GM15510 (cell line): ENCODE results near the gene NGFR.

Experiments
- POLR2A ChIP-seq: IDR thresholded peaks from 3 replicates; pipeline ENCODE4 v1.6.1; 2011; ENCODE audit warnings: borderline replicate concordance; ENCODE audit not compliant: insufficient read length; ENCODE audit errors: extremely low read depth

The NGFR gene

DNA sequence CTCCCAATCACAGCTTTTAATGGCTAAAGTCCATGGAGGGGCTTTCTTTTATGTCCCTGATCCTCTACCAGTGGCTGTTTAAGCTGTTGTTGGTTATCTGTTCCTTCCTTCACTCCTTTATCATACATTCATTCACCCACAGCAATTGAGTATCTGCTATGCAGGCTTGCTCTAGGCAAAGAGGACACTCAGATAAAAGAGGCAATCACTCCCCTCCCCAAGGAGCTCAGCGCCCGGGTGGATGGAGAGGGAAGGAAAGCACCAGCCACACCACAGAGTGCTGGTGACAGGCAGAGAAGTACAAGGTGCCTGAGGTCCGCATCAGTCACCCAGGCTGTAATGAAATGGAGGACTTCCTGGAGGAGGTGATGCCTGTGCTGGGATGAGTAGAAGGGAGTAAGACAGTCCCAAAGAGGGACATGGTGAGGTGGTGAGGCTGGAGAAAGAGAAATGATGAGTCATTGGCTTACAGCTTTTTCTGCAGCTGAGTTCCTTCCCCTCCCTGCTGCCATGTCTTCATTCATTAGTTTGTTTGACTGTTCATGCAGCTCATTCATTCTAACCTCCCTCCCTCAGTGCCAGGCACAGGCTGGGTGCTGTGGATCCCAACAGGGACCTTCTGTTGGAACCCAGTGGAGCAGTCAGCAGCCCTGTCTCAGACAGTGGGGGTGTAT, 12.8 kb upstream of the NGFR start:
- no peak for TF ChIP-seq POLR2A

DNA sequence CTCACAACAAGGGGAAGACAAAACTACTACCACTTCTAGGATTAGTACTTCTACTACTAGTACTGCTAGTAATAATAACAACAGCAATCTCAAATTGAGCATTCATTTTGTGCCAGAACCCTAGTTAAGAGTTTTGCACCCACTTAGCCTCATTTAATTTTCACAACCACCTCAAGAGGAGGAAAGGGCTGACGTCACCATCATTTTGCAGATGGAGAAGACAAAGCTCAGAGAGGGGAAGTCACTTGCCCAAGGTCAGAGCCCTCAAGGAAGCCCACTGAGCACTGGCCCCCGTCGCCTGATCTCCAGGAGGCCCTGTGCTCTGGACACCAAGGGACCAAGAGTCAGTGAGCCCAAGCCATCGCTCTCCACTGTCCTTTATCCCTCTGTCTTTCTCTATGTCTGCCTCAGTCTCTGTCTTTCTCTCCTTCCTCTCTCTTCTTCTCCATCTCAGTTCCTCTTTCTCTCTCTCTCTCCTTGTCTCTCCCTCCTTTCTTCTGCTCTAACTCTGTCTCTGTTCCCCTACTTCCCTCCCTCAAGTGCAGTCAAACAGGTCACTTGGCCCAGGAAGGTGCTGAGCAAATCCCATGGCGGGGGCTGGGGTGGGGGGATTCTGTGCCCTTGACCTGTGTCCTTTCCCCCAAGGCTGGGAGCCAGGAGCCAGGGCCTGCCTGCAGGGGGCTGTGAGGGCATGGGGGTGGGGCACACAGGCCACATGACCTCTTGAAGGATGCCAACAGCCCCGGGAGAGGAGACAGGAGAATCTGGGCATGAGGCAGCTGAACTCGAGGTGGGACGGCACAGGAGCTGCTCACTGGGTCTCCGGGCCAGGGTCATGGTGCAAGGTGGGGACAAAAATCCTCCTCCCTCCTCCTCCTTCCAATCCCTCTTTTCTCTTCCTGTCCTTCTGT, 11.2 kb upstream of the NGFR start:
- no peak for TF ChIP-seq POLR2A

- TF ChIP-seq POLR2A: no peak
Observed at GRCh38 chr17:49484588-49484987, 10.5 kb upstream of the NGFR start.

DNA sequence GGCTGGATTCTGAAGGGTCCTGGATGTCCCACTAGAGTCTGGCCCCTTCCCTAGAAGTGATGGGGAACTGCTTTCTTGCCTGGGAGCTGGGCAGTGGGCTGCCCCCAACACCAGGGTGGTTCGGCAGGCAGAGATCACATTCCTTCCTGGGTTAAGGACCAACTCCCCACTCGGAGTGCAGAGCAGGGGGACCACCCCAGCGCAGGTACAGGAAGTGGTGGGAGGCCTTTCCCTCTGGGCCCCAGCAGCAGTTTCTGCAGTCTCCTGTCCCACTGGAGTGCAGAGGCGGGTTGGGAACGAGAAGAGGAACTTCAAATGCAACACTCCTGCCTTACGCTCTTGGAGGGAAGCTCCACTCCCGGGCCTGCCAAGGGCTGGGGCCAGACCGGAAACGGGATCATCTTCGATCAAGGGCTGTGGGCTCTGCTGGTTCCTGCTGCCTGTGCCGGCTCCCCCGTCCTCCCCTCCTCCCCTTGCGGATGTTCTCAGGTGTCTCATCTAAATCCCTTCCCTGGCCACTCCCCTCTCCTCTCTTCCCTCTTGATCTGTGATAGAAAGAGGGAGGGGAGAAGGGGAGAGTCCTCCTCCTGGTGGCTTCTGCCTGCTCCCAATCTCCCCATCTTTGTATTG, 9.0 kb upstream of the NGFR start:
- no peak for TF ChIP-seq POLR2A

- no peak for TF ChIP-seq POLR2A
Observed at GRCh38 chr17:49487183-49487582, 7.9 kb upstream of the NGFR start.

DNA sequence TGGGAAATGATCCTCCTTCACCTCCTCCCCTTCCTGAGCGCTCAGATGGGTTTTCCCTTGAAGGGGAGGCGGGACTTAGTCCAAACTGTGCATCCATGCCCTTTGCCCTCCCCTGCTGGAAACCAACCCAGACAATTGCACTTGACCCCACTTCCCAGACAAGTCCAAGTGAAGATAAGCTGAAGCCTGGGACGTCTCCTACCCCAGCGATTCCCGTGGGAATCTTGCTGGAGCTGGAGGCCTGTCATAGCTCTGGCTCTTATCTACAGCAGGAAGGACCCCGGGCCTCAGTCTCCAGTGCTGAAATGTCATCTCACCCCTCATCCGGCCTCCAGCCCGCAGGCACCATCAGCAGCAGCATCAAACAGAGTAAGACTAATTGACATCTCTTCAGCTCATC, 6.5 kb upstream of the NGFR start:
- TF ChIP-seq POLR2A: no peak

DNA sequence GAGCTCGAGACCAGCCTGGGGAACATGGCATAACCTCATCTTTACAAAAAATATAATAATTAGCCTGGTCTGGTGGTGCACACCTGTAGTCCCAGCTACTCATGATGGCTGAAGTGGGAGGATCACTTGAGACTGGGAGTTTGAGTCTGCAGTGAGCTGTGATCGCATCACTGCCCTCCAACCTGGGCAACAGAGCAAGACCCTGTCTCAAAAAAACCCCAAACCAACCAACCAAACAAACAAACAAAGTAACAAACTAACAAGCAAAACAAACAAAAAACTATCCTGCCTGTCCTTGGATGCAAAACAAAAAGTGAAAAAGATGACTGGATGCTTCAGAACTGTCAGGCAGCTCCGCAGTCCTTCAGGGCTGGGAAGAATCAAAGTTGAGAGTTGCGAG, 5.7 kb upstream of the NGFR start:
- TF ChIP-seq POLR2A: no peak

GRCh38 chr17:49490276-49490675, 4.8 kb upstream of the NGFR start:
- TF ChIP-seq POLR2A: no peak

- no peak for TF ChIP-seq POLR2A
Observed at GRCh38 chr17:49491192-49491769, 3.8 kb upstream of the NGFR start.

DNA sequence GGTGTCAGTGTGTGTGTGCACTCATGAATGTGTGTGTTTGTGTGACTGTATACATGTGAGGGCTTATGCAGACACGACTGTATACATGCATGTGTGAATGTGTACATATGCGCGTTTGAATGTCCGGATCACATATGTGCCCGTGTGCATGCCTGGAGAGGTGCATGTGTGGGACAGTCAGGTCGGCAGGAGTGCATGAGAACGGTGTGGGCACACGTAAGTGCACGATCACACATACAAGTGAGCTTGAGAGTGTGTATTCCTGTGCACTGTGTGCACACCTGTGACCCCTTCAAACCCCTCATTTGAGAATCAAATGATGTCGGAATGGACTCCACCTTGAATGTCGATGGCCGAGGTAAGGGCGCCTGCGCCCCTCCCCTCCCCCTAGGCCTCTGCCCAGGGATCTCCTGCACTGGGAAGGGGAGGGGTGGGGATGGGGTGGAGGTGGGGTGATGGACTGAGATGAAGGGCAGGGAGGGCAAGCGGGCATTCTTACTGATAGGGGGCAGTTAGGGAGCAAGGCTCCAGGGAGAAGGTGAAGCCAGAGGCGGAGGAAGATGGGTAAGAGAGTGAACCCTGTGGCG, 601 bp upstream of the NGFR start:
- no peak for TF ChIP-seq POLR2A

DNA sequence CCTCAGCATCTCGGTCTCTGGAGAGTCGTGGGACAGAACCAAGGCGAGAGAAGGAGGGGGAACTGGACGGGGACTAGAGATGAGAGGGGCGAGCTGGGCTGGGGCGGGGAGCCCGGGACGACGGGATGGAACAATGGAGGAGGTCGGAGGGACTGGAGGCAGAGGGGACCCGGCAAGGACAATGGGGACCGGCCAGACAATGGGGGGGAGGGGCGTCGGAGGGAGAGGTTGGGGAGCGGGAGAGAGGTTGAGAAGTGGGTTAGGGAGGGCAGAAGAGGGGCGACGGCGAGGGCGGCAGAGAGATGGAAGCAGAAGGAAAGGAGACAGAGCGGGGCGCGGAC, 719 bp downstream of the NGFR start:
- no peak for TF ChIP-seq POLR2A

GRCh38 chr17:49496183-49496866, 1.2 kb downstream of the NGFR start:
- TF ChIP-seq POLR2A: no peak

DNA sequence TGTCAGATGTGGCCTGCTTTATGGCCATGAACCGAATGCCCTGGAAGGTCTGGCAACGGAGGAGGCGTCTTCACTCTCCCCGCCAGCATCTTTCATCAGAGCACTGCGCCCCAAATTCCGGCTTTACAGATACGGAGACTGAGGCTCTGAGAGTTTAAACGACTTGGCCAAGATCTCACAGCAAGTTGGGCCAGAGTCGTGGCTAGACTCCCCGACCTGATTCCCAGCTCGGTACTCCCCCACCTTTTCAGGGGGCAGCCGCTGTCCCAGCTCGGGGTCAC, 1.7 kb downstream of the NGFR start:
- TF ChIP-seq POLR2A: no peak

DNA sequence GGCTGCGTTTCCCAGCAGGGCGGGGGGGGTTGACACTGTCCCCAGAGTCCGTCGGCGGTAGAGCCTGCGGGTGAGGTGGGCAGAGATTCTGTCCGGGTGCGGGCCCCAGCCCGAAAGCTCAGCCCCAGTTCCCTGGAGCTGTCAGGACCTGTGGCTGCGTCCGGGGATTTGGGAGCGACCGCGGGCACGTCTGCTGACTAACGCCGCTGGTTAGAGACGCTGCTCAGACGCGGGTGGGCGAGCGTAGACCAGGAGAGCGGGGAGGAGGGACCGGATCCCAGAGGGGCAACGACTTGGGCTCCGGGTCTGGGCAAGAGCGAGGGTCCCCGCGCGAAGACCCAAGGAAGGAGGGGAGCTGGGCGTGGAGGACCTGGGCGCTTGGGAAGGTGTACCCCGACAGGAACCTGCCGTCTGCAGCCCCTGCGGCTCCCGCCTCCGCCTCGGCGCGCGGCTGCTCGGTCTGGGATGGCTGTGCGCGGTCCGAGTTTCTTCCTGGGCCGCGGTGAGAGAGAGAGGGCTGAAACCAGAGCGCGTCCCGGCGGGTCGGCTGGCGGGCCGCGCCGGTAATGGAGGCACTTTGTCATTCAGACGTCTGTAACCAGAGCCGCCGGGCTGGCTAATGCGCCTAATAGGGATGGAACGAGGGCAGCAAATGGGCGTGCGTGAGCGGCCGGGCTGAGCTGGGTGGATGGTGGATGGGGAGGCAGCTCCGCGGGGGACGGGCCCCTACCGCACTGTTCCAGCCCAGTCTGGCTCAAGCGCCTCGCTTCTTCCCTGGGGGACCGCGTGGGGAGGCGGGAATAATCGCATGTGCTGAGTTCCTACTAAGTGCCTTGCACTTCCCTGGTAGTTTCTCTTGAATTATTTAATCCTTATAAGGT, 2.3 kb downstream of the NGFR start:
- TF ChIP-seq POLR2A: no peak

- no peak for TF ChIP-seq POLR2A
Observed at GRCh38 chr17:49498029-49498615, 3.0 kb downstream of the NGFR start.
